OCI-LY7 (cell line): ENCODE measurements around the gene STKLD1.

Experiments used
- CTCF ChIP-seq: fragments of 200-600 bp; sonication (generic); conservative IDR thresholded peaks from 2 replicates; pipeline ENCODE4 v1.5.1; 2014; ENCODE audit warnings: mild to moderate bottlenecking, antibody characterized with exemption, low read length, moderate library complexity, mixed read lengths
- EZH2phosphoT487 ChIP-seq: fragments of 200-600 bp; sonication (generic); IDR thresholded peaks from 2 replicates; pipeline ENCODE4 v1.6.1; 2018; ENCODE audit warnings: low read depth, borderline replicate concordance, mild to moderate bottlenecking, mixed run types, antibody characterized with exemption, low read length, moderate library complexity, mixed read lengths

GRCh38 chr9:133359399-133360175 lies 16.6 kb upstream of the STKLD1 start:
- TF ChIP-seq CTCF (peak; percentile 50), EZH2phosphoT487 (no peak)
